Measurements from ENCODE around the gene BOLA3.
A peak's percentile ranks its signal among the peaks of the same experiment; 100 is the strongest.

Gene BOLA3

GRCh38 chr2:74181739-74182138 is 34.0 kb upstream of the BOLA3 start (continued):
- TF ChIP-seq ZFHX2 (tag by site-specific recombination; conservative IDR thresholded peaks at IDR 0.05) (0 out of 2 replicates have a peak, but pooled peaks have one; percentile 14), SCRT1 (tag by site-specific recombination; IDR thresholded peaks at IDR 0.05; ENCODE audit: borderline replicate concordance) (no peak), FEZF1 (tag by site-specific recombination; IDR thresholded peaks at IDR 0.05) (no peak), ZNF626 (tag by site-specific recombination; IDR thresholded peaks at IDR 0.05) (no peak)
- TF ChIP-seq, protein P1, sequence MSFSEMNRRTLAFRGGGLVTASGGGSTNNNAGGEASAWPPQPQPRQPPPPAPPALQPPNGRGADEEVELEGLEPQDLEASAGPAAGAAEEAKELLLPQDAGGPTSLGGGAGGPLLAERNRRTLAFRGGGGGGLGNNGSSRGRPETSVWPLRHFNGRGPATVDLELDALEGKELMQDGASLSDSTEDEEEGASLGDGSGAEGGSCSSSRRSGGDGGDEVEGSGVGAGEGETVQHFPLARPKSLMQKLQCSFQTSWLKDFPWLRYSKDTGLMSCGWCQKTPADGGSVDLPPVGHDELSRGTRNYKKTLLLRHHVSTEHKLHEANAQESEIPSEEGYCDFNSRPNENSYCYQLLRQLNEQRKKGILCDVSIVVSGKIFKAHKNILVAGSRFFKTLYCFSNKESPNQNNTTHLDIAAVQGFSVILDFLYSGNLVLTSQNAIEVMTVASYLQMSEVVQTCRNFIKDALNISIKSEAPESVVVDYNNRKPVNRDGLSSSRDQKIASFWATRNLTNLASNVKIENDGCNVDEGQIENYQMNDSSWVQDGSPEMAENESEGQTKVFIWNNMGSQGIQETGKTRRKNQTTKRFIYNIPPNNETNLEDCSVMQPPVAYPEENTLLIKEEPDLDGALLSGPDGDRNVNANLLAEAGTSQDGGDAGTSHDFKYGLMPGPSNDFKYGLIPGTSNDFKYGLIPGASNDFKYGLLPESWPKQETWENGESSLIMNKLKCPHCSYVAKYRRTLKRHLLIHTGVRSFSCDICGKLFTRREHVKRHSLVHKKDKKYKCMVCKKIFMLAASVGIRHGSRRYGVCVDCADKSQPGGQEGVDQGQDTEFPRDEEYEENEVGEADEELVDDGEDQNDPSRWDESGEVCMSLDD (tag by site-specific recombination; IDR thresholded peaks at IDR 0.05): no peak

DNA sequence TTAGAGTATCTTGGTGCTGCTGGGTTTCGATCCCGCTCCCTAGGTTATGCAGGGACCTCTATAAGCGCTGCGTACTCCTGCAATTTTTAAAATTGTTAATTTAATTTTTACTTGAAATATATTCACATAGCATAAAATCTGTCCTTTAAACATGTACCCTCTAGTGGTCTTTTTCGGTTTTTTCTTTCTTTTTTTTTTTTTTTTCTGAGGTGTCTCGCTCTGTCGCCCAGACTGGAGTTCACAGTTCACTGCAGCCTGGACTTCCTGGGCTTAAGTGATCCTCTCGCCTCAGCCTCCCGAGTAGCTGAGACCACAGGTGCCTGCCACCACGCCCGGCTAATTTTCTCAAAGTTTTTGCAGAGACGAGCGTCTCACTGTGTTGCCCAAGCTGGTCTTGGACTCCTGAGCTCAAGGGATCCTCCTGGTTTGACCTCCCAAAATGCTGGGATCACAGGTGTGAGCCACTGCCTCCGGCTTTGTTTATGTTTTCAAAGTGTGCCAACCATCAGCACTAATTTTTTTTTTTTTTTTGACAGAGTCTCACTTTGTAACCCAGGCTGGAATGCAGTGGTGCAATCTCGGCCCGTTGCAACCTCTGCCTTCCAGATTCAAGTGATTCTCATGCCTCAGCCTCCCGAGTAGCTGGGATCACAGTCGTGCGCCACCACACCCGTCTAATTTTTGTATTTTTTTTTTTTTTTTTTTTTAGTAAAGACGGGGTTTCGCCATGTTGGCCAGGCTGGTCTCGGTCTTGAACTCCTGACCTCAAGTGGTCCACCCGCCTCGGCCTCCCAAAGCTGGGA is 31.6 kb upstream of the BOLA3 start:
- POLR2A ChIA-PET: interaction anchor here (0.6 to 2.6 kb wide), 17 partner anchors 10 to 442 kb away, joined by 3 to 52 read pairs (median 7); partner anchors contain the start of genes MTHFD2, RTKN, STAMBP and TPRKB
- Histone ChIP-seq H3K36me3 (ENCODE audit: control insufficient read depth in 2 of 2, insufficient read depth in 1 of 2, low read length in 2 of 2) (peaks cover 4 to 13% of the 10 kb centered on the region in 2 experiments; a peak in 2 of 3 replicates), H3K4me3 (ENCODE audit: low read depth, low read length) (peak overlapping the region; percentile 86), H3K9me3 (ENCODE audit: control insufficient read depth, insufficient read depth, low read depth, low read length) (no peaks in the 10 kb centered on the region), H3K4me1 (ENCODE audit: control insufficient read depth, insufficient read depth, low read length) (no peaks in the 10 kb centered on the region), H3K27ac (ENCODE audit: extremely low read depth, low read depth, low read length) (no peak overlapping the region; the same call in 1 of the 2 replicates)
- TF ChIP-seq WT1 (tag by site-specific recombination; IDR thresholded peaks at IDR 0.05) (no peak), ZBTB11 (tag by site-specific recombination; conservative IDR thresholded peaks at IDR 0.05; ENCODE audit: low read depth) (peak; percentile 78), KLF10 (tag by site-specific recombination; IDR thresholded peaks at IDR 0.05) (peak; percentile 11; the same call in 1 of the 2 replicates), FEZF1 (tag by site-specific recombination; IDR thresholded peaks at IDR 0.05) (no peak), ZNF600 (tag by site-specific recombination; IDR thresholded peaks at IDR 0.05) (peak; percentile 64), ZNF391 (tag by site-specific recombination; IDR thresholded peaks at IDR 0.05; ENCODE audit: borderline replicate concordance, low read depth) (peak; percentile 39; the same call in 1 of the 2 replicates), ZBTB17 (tag by site-specific recombination; IDR thresholded peaks at IDR 0.05) (peak; percentile 7; the same call in 1 of the 2 replicates), KLF8 (tag by site-specific recombination; IDR thresholded peaks at IDR 0.05) (0 out of 2 replicates have a peak, but pooled peaks have one; percentile 7), ZBTB1 (tag by site-specific recombination; IDR thresholded peaks at IDR 0.05) (no peak), ZNF335 (tag by site-specific recombination; conservative IDR thresholded peaks at IDR 0.05) (peak; percentile 95), ZNF664 (tag by site-specific recombination; IDR thresholded peaks at IDR 0.05) (peak; percentile 54), HOXD13 (CRISPR knock-in tag; IDR thresholded peaks at IDR 0.05; ENCODE audit: borderline replicate concordance) (no peak), ZNF211 (tag by site-specific recombination; IDR thresholded peaks at IDR 0.05; ENCODE audit: low read depth) (no peak), MEIS1 (CRISPR knock-in tag; IDR thresholded peaks at IDR 0.05; ENCODE audit: borderline replicate concordance) (no peak), ZNF747 (tag by site-specific recombination; IDR thresholded peaks at IDR 0.05) (no peak), ZBTB48 (tag by site-specific recombination; IDR thresholded peaks at IDR 0.05) (peak; percentile 75; the same call in 1 of the 2 replicates), ZNF341 (tag by site-specific recombination; IDR thresholded peaks at IDR 0.05; ENCODE audit: low read depth) (0 out of 2 replicates have a peak, but pooled peaks have one; percentile 15)
- TF ChIP-seq, protein P2, sequence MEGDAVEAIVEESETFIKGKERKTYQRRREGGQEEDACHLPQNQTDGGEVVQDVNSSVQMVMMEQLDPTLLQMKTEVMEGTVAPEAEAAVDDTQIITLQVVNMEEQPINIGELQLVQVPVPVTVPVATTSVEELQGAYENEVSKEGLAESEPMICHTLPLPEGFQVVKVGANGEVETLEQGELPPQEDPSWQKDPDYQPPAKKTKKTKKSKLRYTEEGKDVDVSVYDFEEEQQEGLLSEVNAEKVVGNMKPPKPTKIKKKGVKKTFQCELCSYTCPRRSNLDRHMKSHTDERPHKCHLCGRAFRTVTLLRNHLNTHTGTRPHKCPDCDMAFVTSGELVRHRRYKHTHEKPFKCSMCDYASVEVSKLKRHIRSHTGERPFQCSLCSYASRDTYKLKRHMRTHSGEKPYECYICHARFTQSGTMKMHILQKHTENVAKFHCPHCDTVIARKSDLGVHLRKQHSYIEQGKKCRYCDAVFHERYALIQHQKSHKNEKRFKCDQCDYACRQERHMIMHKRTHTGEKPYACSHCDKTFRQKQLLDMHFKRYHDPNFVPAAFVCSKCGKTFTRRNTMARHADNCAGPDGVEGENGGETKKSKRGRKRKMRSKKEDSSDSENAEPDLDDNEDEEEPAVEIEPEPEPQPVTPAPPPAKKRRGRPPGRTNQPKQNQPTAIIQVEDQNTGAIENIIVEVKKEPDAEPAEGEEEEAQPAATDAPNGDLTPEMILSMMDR (tag by site-specific recombination; IDR thresholded peaks at IDR 0.05): peak; percentile 17; the same call in 1 of the 2 replicates
- TF ChIP-seq, protein P3, sequence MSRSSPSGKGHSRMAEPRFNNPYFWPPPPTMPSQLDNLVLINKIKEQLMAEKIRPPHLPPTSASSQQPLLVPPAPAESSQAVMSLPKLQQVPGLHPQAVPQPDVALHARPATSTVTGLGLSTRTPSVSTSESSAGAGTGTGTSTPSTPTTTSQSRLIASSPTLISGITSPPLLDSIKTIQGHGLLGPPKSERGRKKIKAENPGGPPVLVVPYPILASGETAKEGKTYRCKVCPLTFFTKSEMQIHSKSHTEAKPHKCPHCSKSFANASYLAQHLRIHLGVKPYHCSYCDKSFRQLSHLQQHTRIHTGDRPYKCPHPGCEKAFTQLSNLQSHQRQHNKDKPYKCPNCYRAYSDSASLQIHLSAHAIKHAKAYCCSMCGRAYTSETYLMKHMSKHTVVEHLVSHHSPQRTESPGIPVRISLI (tag by site-specific recombination; IDR thresholded peaks at IDR 0.05): peak; percentile 59
- CTCF ChIA-PET: interaction anchor here (0.6 to 2.2 kb wide), 6 partner anchors 19 to 355 kb away, joined by 3 to 9 read pairs (median 4); partner anchors contain the start of gene MTHFD2
